ENCODE results near the gene IFI16.

GRCh38 chr1:159030877-159031447, 21.3 kb downstream of the IFI16 start:
- TF ChIP-seq SUZ12 (IDR thresholded peaks at IDR 0.05; ENCODE audit: extremely low read depth, insufficient read depth, insufficient read length) (no peak), YY1 (IDR thresholded peaks at IDR 0.05; ENCODE audit: insufficient read depth, insufficient read length) (no peak), ZNF274 (IDR thresholded peaks at IDR 0.05; ENCODE audit: low read depth, low read length) (no peak)

All from NT2/D1 (cell line).